ENCODE results near the gene SLC16A10.
"Not testable (repeated sequence)": the region's sequence is repeated elsewhere in the genome, so short reads cannot be mapped to it uniquely, and the experiment has no call there.

SLC16A10 gene

GRCh38 chr6:111087106-111087835, at the start of gene SLC16A10:
TSS of gene SLC16A10 (plus strand) at chr6:111087503. CDS start at chr6:111087753, 250 bp downstream.
- DNase-seq = peak; percentile 85

GRCh38 chr6:111038534-111039252, 48.6 kb upstream of the SLC16A10 start:
- no peak for DNase-seq

DNA sequence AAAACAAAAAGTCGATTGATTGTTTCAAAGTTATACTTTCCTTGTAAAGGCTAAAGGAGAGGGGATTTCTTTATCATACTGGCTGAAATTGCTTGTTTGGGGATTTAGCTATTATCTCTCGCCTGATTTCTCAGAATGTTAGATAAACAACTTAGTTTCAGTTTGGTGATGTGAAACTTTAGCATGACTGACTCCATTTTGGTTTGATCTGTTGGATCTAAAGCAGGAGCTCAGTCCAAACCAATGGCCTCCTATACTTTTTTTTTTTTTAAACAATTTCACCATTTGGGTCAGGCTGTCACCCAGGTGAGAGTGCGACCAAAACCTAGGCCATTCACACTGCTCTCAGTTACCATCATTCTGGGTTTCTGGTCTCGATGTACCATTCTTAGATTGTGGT, 45.4 kb upstream of the SLC16A10 start:
- no peak for DNase-seq

DNA sequence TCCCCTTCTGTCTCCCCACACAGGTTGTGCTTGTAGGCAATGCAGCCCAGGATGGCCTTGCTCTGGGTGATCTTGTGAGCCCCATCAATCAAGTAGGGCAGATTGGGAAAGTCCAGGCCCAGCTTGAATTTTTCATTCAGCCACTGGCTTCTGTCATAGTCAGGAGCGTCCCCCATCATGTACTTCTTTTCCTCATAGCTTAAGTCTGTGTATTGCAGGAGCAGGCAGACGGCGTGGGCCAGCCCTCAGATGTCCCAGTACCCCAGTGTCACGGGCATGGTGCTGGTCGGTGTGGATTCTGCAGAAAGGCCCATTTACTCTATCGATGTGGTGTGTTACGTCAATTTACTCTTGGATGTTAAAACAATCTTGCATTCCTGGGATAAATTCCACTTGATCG, 40.1 kb upstream of the SLC16A10 start:
- DNase-seq = no peak

GRCh38 chr6:111050261-111051023, 36.9 kb upstream of the SLC16A10 start:
- no peak for DNase-seq

DNA sequence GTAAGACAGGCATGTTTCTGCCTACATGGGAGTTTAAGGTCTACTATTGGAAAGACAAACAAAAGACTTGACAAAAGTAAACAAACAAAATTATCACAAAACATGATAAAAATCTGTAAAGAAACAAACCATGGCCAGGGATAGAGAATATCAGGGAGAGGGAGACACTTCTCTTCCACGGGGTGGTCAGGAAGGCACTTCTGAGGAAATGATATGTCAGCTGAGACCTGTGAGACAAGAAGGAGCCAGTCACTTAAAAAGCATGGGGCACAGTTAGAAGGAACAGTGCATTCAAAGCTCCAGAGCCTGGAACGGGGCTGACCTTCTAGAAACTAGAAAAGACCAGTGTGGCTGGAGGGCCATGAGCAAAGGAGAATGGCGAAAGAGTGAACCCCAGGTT, 35.1 kb upstream of the SLC16A10 start:
- no peak for DNase-seq

GRCh38 chr6:111057074-111057752, 30.1 kb upstream of the SLC16A10 start:
- peak; percentile 40 for DNase-seq

- DNase-seq = no peak
These were observed 25.8 kb upstream of the SLC16A10 start for GRCh38 chr6:111061508-111061907.

DNA sequence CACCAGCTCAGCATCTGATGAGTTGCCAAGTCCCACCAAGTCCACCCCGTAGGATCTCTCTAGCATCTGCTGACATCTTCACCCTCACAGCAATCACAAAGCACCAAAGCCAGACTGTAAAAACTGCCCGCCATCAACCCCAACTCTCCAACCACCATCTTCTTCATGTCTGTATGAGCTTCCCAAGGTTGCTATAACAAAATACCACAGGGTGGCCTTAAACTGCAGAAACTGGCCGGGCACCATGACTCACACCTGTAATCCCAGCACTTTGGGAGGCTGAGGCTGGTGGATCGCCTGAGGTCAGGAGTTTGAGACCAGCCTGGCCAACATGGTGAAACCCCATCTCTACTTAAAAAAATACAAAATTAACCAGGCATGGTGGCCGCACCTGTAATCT, 25.3 kb upstream of the SLC16A10 start:
- not testable (repeated sequence) for DNase-seq

GRCh38 chr6:111062860-111063259, 24.4 kb upstream of the SLC16A10 start:
- DNase-seq = not testable (repeated sequence)

DNA sequence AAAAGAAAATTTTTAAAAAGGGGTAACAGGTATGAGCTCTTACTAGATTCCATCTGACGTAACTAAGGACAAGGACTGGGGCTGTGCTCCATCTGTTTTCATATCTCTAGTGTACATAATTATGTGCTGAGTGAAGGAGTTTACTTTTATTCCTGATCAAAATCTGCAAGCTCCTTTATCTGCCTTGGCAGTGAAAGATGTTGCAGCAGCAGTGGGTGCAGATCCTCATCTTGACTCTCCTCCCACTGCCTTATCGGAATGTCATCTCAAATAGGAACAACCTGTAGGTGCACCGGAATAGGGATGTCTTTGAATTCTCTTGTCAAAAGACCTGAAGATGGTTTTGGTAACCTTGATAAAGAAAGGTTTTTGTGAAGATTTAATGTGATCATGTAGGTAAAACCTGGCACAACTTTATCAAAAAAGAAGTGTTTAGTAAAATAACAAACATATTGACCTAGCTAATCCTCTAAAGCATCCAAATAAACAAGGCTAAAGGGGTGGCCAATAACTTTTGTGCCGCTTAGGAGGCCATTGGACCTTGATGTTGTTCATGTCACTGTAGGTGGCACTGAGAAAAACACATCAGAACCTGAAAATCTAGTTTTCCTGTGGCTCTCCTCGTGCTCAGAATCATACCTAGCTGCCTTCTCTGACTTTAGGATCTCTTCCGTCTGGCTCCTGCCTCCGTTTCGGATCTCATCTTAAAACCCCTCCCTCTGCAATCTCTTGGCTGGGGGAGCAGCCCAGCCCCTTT, 19.0 kb upstream of the SLC16A10 start:
- DNase-seq = no peak

DNA sequence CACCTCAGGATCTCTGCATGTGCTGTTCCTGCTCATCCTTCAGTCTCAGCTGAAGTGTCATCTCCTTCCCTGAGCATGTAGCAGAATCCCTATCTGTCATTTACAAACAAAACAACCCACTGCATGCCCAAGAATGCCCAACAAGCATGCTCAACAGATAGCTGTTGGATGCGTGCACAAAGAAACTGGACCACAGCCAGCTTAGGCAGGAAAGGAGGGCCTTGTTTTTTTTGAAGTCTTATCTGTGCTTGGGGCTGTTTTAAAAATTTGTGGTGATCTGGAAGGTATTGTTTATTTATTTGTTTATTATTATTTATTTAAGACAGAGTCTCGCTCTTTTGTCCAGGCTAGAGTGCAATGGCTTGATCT, 18.5 kb upstream of the SLC16A10 start:
- DNase-seq = no peak

- DNase-seq = no peak
These were observed 17.8 kb upstream of the SLC16A10 start for GRCh38 chr6:111069382-111070104.

DNA sequence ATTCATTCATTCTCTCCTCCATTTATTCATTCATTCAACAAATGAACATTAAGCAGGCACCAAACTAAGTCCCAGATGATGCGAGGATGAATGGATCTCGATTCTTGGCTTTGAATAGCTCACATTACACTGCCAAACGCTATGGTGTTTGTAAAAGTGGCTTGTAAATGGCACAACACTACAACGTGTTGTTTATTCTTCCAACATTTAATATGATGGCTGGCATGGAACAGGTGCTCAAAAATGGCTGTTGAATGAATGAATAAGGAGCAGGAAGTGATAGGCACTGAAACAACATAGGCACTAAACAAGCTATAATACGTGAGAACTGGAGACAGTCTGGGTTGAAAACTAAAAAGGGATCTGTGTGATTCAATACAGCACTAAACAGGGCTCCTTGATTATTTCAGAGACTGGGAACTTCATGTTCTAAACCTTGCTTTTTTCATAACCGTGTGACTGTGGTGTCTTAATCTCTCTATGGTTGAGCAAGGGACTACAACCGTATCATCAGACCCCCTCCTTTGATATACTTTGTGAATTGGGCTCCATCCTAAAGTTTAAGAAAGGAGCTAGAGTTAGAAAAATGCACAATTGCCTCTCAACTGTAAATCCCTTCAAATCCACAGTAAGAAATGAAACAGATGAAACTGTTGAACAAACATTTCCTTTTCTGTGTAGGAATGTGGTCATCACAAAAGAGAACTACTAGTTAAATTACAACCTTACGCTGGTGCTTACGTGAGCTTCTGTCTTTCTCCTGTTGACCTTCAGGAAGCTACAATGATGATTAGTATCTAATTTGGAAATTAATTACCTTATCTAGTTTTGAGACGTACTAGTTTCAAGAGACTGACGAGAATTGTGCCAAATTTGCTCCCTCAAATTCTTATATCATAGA, 16.9 kb upstream of the SLC16A10 start:
- DNase-seq = peak; percentile 66

GRCh38 chr6:111072801-111073360, 14.4 kb upstream of the SLC16A10 start:
- DNase-seq = no peak

GRCh38 chr6:111074311-111074710, 13.0 kb upstream of the SLC16A10 start:
- DNase-seq = no peak

DNA sequence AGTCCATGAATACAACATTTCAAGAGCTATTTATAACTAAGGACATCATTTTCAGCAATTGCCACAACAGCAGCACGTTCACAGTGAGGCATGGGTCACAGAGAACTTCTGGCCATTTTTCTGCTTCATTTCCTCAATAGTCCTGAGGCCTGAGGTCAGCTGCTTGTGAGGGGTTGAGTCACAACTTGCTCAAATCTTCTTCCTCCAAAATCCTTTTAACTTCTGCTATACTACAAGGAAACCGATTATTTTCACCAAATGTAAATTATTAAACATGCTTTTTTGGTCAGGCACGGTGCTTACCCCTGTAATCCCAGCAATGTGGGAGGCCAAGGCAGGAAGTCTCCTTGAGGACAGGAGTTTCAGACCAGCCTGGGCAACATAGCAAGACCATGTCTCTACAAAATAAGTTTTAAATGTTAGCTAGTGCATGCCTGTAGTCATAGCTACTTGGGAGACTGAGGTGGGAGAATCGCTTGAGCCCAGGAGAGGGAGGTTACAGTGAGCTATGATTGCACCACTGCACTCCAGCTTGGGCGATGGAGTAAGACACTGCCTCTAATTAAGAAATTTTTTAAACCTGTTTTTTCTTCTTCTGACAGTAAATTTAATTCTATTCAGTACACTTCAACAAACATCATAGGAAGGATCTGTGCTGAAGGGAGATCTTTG, 11.1 kb upstream of the SLC16A10 start:
- no peak for DNase-seq

- no peak for DNase-seq
These were observed 6.6 kb upstream of the SLC16A10 start for GRCh38 chr6:111080698-111081097.

GRCh38 chr6:111086685-111087084, 618 bp upstream of the SLC16A10 start:
- DNase-seq = no peak

Measured in NCI-H1092 treated with DMSO at 0.1 percent for 48 hours (cell line).